HG02970 (cell line): ENCODE results near the gene BTBD8.
"Not testable (repeated sequence)": the region's sequence is repeated elsewhere in the genome, so short reads cannot be mapped to it uniquely, and the experiment has no call there.

Experiments
- ATAC-seq: cut with Tn5 transposase; IDR thresholded peaks from one replicate; pipeline ENCODE4 v1.9.1; 2021; ENCODE audit warnings: mild to moderate bottlenecking, moderate library complexity, moderate number of reproducible peaks; ENCODE audit not compliant: unreplicated experiment, low FRiP score

Gene BTBD8

GRCh38 chr1:92080128-92080985, at the start of gene BTBD8:
BTBD8 (plus strand) TSS chr1:92080345; CDS start chr1:92080572, 227 bp downstream.
- ATAC-seq, result peak; percentile 94

- no peak for ATAC-seq
These were observed 49.5 kb upstream of the BTBD8 start for GRCh38 chr1:92030656-92031107.

GRCh38 chr1:92031281-92032110, 48.6 kb upstream of the BTBD8 start:
- no peak for ATAC-seq

GRCh38 chr1:92037400-92037799, 42.7 kb upstream of the BTBD8 start:
- ATAC-seq, result no peak

GRCh38 chr1:92038695-92039346, 41.3 kb upstream of the BTBD8 start:
- no peak for ATAC-seq

- ATAC-seq, result no peak
These were observed 39.2 kb upstream of the BTBD8 start for GRCh38 chr1:92040971-92041370.

- no peak for ATAC-seq
These were observed 36.5 kb upstream of the BTBD8 start for GRCh38 chr1:92043621-92044020.

- no peak for ATAC-seq
These were observed 34.2 kb upstream of the BTBD8 start for GRCh38 chr1:92045766-92046495.

- no peak for ATAC-seq
These were observed 28.2 kb upstream of the BTBD8 start for GRCh38 chr1:92051948-92052347.

GRCh38 chr1:92065042-92065441, 15.1 kb upstream of the BTBD8 start:
- ATAC-seq, result no peak

GRCh38 chr1:92066321-92066720, 13.8 kb upstream of the BTBD8 start:
- no peak for ATAC-seq

- ATAC-seq, result no peak
These were observed 9.3 kb upstream of the BTBD8 start for GRCh38 chr1:92070892-92071291.

- ATAC-seq, result not testable (repeated sequence)
These were observed 5.7 kb upstream of the BTBD8 start for GRCh38 chr1:92074446-92074845.

- ATAC-seq, result no peak
These were observed 4.8 kb upstream of the BTBD8 start, which contains the start of gene SETSIP for GRCh38 chr1:92075311-92075710. SETSIP (minus strand) TSS chr1:92075411; CDS start chr1:92075411, 0 bp downstream.

GRCh38 chr1:92076363-92076762, 3.8 kb upstream of the BTBD8 start:
- ATAC-seq, result no peak

- not testable (repeated sequence) for ATAC-seq
These were observed 2.1 kb upstream of the BTBD8 start for GRCh38 chr1:92078077-92078476.

- no peak for ATAC-seq
These were observed 704 bp upstream of the BTBD8 start for GRCh38 chr1:92079441-92079840.

GRCh38 chr1:92081031-92081430, 886 bp downstream of the BTBD8 start:
- no peak for ATAC-seq

- no peak for ATAC-seq
These were observed 4.5 kb downstream of the BTBD8 start for GRCh38 chr1:92084651-92085050.

- ATAC-seq, result no peak
These were observed 5.6 kb downstream of the BTBD8 start for GRCh38 chr1:92085727-92086126.
